Prostate gland (tissue), 2 donors: ENCODE measurements around the gene BCL7C.
"Not testable (repeated sequence)": the region's sequence is repeated elsewhere in the genome, so short reads cannot be mapped to it uniquely, and the experiment has no call there.

Source experiments
- POLR2A ChIP-seq: fragments of 450-650 bp; IDR thresholded peaks from one replicate; pipeline ENCODE4 v1.6.1; 2016; ENCODE audit warnings: antibody characterized with exemption, mild to moderate bottlenecking
- POLR2AphosphoS5 ChIP-seq: sonication (generic); formaldehyde crosslinking; IDR thresholded peaks from one replicate; pipeline ENCODE4 v1.6.1; 2017; ENCODE audit warnings: antibody characterized with exemption
- TF ChIP-seq, protein P1 (sequence below), 4 experiments: fragments of 200-600 bp in 2 of 4; fragments of 450-650 bp in 2 of 4; sonication (generic) in 2 of 4; IDR thresholded peaks; 1 replicate in 3 of 4; 2 replicates in 1 of 4; pipeline ENCODE4 v1.5.1; 2016 to 2019; ENCODE audit warnings: antibody characterized with exemption in 4 of 4, mild to moderate bottlenecking in 2 of 4, moderate library complexity in 2 of 4

DNA sequence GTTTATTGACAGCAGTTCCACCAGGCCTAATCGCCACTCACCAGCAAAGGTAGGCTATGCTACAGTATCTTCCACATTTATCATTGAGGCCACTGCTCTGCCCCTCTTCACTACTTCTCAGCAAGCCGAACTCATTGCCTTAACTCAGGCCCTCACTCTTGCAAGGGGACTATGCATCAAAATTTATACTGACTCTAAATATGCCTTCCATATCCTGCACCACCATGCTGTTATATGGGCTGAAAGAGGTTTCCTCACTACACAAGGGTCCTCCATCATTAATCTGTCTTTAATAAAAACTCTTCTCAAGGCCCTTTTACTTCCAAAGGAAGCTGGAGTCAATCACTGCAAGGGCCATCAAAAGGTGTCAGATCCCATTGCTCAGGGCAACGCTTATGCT, 30.7 kb downstream of the BCL7C start:
- TF ChIP-seq, protein P1, sequence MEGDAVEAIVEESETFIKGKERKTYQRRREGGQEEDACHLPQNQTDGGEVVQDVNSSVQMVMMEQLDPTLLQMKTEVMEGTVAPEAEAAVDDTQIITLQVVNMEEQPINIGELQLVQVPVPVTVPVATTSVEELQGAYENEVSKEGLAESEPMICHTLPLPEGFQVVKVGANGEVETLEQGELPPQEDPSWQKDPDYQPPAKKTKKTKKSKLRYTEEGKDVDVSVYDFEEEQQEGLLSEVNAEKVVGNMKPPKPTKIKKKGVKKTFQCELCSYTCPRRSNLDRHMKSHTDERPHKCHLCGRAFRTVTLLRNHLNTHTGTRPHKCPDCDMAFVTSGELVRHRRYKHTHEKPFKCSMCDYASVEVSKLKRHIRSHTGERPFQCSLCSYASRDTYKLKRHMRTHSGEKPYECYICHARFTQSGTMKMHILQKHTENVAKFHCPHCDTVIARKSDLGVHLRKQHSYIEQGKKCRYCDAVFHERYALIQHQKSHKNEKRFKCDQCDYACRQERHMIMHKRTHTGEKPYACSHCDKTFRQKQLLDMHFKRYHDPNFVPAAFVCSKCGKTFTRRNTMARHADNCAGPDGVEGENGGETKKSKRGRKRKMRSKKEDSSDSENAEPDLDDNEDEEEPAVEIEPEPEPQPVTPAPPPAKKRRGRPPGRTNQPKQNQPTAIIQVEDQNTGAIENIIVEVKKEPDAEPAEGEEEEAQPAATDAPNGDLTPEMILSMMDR (IDR thresholded peaks at IDR 0.05) = not testable (repeated sequence)
- not testable (repeated sequence) for TF ChIP-seq POLR2A, POLR2AphosphoS5
